Measurements from ENCODE around the gene PHF21B. TPM values are rescaled to one million over a fixed set of nuclear protein-coding genes. Genes with fewer than 3 reads are reported as not detected.

Gene PHF21B
- total and polyA plus RNA-seq, 2 experiments from 2014 or later: 20.6 to 149 TPM

DNA sequence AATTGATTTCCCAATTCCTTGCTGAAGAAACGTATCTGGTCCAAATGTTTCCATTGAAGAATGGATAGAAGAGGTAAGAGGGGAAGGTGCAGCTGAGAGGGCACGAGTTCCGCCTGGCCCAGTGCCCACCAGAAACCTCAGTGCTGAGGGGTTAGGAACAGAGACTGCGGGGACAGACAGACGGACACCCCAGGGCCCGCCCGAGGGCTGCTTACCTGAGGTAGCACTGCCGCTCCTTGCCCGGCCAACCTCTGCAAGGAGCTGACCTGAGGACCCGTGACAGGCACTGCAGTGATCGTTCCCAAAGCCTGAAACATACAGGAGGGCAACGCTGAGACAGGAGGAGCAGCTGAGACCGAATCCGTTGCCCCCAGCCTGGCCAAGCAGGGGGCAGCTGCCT is 89.6 kb downstream of the PHF21B start:
- Histone ChIP-seq H3K4me1 (ENCODE audit: insufficient read depth) (no peaks in the 10 kb centered on the region), H3K4me2 (no peak overlapping the region), H4K20me1 (replicated peaks; ENCODE audit: insufficient read depth) (peaks cover 9% of the 10 kb centered on the region), H3K27ac (ENCODE audit: low read depth) (peak overlapping the region; percentile 26; the same call in 1 of the 2 replicates), H3K4me3 (no peak overlapping the region), H3K27me3 (ENCODE audit: insufficient read depth) (no peaks in the 10 kb centered on the region), H3K36me3 (ENCODE audit: insufficient read depth) (0 out of 2 replicates have a peak, but pooled peaks cover 2% of the 10 kb centered on the region), H3F3A (replicated peaks; ENCODE audit: low read depth) (0 out of 2 replicates have a peak, but pooled peaks cover 5% of the 10 kb centered on the region), H3K9me2 (ENCODE audit: insufficient read depth) (no peaks in the 10 kb centered on the region), H3K79me2 (replicated peaks; ENCODE audit: insufficient read depth) (0 out of 2 replicates have a peak, but pooled peaks cover 3% of the 10 kb centered on the region), H2AFZ (no peak overlapping the region)
- no peak overlapping the region for H3K4me3 Mint-ChIP-seq
- DNase-seq (ENCODE audit: low spot score): no peak
- no peaks in the 10 kb centered on the region for H3K27me3 Mint-ChIP-seq (ENCODE audit: insufficient read depth, low read depth, poor library complexity)
- TF ChIP-seq POLR2AphosphoS5 (IDR thresholded peaks at IDR 0.05; ENCODE audit: low read depth) (no peak), CTCF (conservative IDR thresholded peaks at IDR 0.05; ENCODE audit: low read depth in 2 of 2) (no peak)
- no peak overlapping the region for H3K27ac Mint-ChIP-seq
- no peaks in the 10 kb centered on the region; the same call in 2 of the 3 replicates for H3K4me1 Mint-ChIP-seq
- peaks cover 25% of the 10 kb centered on the region for H3K36me3 Mint-ChIP-seq (ENCODE audit: low read depth)
- no peak for ATAC-seq
- H3K9me3 Mint-ChIP-seq: peaks cover 2% of the 10 kb centered on the region; the same call in 1 of the 3 replicates

DNA sequence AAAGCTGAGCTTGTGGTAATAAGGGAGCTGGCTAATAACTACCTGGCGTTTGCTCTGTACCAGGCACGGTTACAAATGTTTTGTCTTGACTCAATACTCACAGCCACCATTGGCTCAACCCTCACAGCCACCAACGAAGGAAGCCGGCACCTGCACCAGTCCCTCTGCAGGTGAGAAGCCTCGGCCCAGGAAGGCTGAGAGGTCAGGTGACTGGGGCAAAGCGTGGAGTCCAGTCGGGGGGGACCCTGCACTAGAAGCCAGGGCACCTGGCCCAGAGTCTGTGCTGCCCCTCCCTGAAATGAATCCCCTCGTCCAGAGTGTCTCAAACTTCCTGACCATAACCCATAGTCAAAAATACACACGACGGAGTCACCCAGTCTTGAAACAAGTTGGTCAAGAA is 90.1 kb downstream of the PHF21B start:
- ATAC-seq: no peak
- no peaks in the 10 kb centered on the region; the same call in 2 of the 3 replicates for H3K4me1 Mint-ChIP-seq
- H3K4me1 ChIP-seq (ENCODE audit: insufficient read depth): no peaks in the 10 kb centered on the region
- H4K20me1 ChIP-seq (replicated peaks; ENCODE audit: insufficient read depth): peaks cover 13% of the 10 kb centered on the region
- 0 out of 2 replicates have a peak, but pooled peaks cover 3% of the 10 kb centered on the region for H3F3A ChIP-seq (replicated peaks; ENCODE audit: low read depth)
- H3K9me2 ChIP-seq (ENCODE audit: insufficient read depth): no peaks in the 10 kb centered on the region
- H3K4me2 ChIP-seq: no peak overlapping the region
- H2AFZ ChIP-seq: no peak overlapping the region
- H3K27me3 ChIP-seq (ENCODE audit: insufficient read depth): no peaks in the 10 kb centered on the region
- H3K27ac Mint-ChIP-seq: no peak overlapping the region
- no peak overlapping the region for H3K4me3 ChIP-seq
- H3K27ac ChIP-seq (ENCODE audit: low read depth): no peak overlapping the region
- DNase-seq (ENCODE audit: low spot score): no peak
- H3K36me3 ChIP-seq (ENCODE audit: insufficient read depth): 0 out of 2 replicates have a peak, but pooled peaks cover 6% of the 10 kb centered on the region
- H3K4me3 Mint-ChIP-seq: no peak overlapping the region
- no peaks in the 10 kb centered on the region for H3K27me3 Mint-ChIP-seq (ENCODE audit: insufficient read depth, low read depth, poor library complexity)
- H3K36me3 Mint-ChIP-seq (ENCODE audit: low read depth): peaks cover 25% of the 10 kb centered on the region
- 0 out of 2 replicates have a peak, but pooled peaks cover 3% of the 10 kb centered on the region for H3K79me2 ChIP-seq (replicated peaks; ENCODE audit: insufficient read depth)
- no peaks in the 10 kb centered on the region; the same call in 2 of the 3 replicates for H3K9me3 Mint-ChIP-seq
- no peak for TF ChIP-seq REST (IDR thresholded peaks at IDR 0.05; ENCODE audit: unreplicated experiment)
- TF ChIP-seq ZNF331 (CRISPR knock-in tag; IDR thresholded peaks at IDR 0.05; ENCODE audit: low read depth): no peak
- TF ChIP-seq JUNB (IDR thresholded peaks at IDR 0.05; ENCODE audit: unreplicated experiment): no peak
- TF ChIP-seq CREB1 (CRISPR knock-in tag; IDR thresholded peaks at IDR 0.05; ENCODE audit: low read depth): no peak
- no peak for TF ChIP-seq NANOG (IDR thresholded peaks at IDR 0.05; ENCODE audit: borderline replicate concordance)
- no peak for TF ChIP-seq EZH2phosphoT487 (IDR thresholded peaks at IDR 0.05; ENCODE audit: unreplicated experiment)
- no peak for TF ChIP-seq EZH2 (IDR thresholded peaks at IDR 0.05; ENCODE audit: low read depth, unreplicated experiment)
- TF ChIP-seq CTCF (conservative IDR thresholded peaks at IDR 0.05; ENCODE audit: low read depth in 2 of 2): no peak
- TF ChIP-seq POLR2AphosphoS5 (IDR thresholded peaks at IDR 0.05; ENCODE audit: low read depth): no peak
- TF ChIP-seq ZNF114 (CRISPR knock-in tag; IDR thresholded peaks at IDR 0.05): no peak
- TF ChIP-seq STAT1 (IDR thresholded peaks at IDR 0.05; ENCODE audit: unreplicated experiment): no peak
- TF ChIP-seq ETS1 (IDR thresholded peaks at IDR 0.05): no peak
